DND-41 (cell line): ENCODE measurements around the gene AGTR1.
"Not testable (repeated sequence)": the region's sequence is repeated elsewhere in the genome, so short reads cannot be mapped to it uniquely, and the experiment has no call there.

Experiments
- EZH2 ChIP-seq: IDR thresholded peaks from 3 replicates; pipeline ENCODE4 v1.6.1; 2012; ENCODE audit warnings: borderline replicate concordance, low read depth, mild to moderate bottlenecking, moderate library complexity, low read length, inconsistent platforms; ENCODE audit not compliant: severe bottlenecking
- TF ChIP-seq, protein P1 (sequence below): IDR thresholded peaks from 2 replicates; pipeline ENCODE4 v1.5.1; 2012; ENCODE audit warnings: borderline replicate concordance, low read length, moderate library complexity, mild to moderate bottlenecking; ENCODE audit not compliant: poor library complexity, severe bottlenecking; ENCODE audit errors: extremely low read depth

- TF ChIP-seq, protein P1, sequence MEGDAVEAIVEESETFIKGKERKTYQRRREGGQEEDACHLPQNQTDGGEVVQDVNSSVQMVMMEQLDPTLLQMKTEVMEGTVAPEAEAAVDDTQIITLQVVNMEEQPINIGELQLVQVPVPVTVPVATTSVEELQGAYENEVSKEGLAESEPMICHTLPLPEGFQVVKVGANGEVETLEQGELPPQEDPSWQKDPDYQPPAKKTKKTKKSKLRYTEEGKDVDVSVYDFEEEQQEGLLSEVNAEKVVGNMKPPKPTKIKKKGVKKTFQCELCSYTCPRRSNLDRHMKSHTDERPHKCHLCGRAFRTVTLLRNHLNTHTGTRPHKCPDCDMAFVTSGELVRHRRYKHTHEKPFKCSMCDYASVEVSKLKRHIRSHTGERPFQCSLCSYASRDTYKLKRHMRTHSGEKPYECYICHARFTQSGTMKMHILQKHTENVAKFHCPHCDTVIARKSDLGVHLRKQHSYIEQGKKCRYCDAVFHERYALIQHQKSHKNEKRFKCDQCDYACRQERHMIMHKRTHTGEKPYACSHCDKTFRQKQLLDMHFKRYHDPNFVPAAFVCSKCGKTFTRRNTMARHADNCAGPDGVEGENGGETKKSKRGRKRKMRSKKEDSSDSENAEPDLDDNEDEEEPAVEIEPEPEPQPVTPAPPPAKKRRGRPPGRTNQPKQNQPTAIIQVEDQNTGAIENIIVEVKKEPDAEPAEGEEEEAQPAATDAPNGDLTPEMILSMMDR = not testable (repeated sequence)
- not testable (repeated sequence) for TF ChIP-seq EZH2
These were observed 55.7 kb downstream of the AGTR1 start for GRCh38 chr3:148753385-148753784.
